Hematopoietic multipotent progenitor cell treated with erythropoietin and hydrocortisone succinate and interleukin-3 and kit ligand, for 15 days (in vitro differentiated cells): ENCODE data around the gene PARVB.

Experiments used
- DNase-seq: peaks from one replicate; pipeline ENCODE4 v3.0.0-alpha.2; 2015; ENCODE audit warnings: low spot score

PARVB gene

GRCh38 chr22:44089717-44090570, 65.8 kb downstream of the PARVB start:
- DNase-seq: no peak

- DNase-seq: no peak
These were observed 66.4 kb downstream of the PARVB start for GRCh38 chr22:44090571-44090905.

- DNase-seq: no peak
These were observed 67.1 kb downstream of the PARVB start for GRCh38 chr22:44091021-44091721.

- DNase-seq: no peak
These were observed 67.6 kb downstream of the PARVB start for GRCh38 chr22:44091751-44092150.

- no peak for DNase-seq
These were observed 68.6 kb downstream of the PARVB start for GRCh38 chr22:44092636-44093220.

- no peak for DNase-seq
These were observed 69.7 kb downstream of the PARVB start for GRCh38 chr22:44093791-44094190.

GRCh38 chr22:44094751-44095302, 70.7 kb downstream of the PARVB start:
- DNase-seq: no peak

GRCh38 chr22:44096736-44097135, 72.6 kb downstream of the PARVB start:
- no peak for DNase-seq

- no peak for DNase-seq
These were observed 73.3 kb downstream of the PARVB start for GRCh38 chr22:44097263-44098020.

GRCh38 chr22:44098021-44098739, 74.1 kb downstream of the PARVB start:
- DNase-seq: no peak

GRCh38 chr22:44098966-44099530, 74.9 kb downstream of the PARVB start:
- DNase-seq: no peak

GRCh38 chr22:44099696-44100095, 75.6 kb downstream of the PARVB start:
- DNase-seq: no peak

GRCh38 chr22:44100411-44100810, 76.3 kb downstream of the PARVB start:
- no peak for DNase-seq

- DNase-seq: no peak
These were observed 78.0 kb downstream of the PARVB start for GRCh38 chr22:44102121-44102520.

- DNase-seq: no peak
These were observed 78.8 kb downstream of the PARVB start for GRCh38 chr22:44102856-44103255.

GRCh38 chr22:44103735-44104480, 79.8 kb downstream of the PARVB start:
- DNase-seq: no peak

GRCh38 chr22:44107340-44107739, 83.2 kb downstream of the PARVB start:
- DNase-seq: no peak

GRCh38 chr22:44108076-44108475, 84.0 kb downstream of the PARVB start:
- DNase-seq: no peak

GRCh38 chr22:44108806-44109385, 84.8 kb downstream of the PARVB start:
- DNase-seq: no peak

GRCh38 chr22:44109416-44109815, 85.3 kb downstream of the PARVB start:
- no peak for DNase-seq
